ENCODE data around the gene KIF21B.

Gene KIF21B

GRCh38 chr1:200989337-200989736 is 34.2 kb downstream of the KIF21B start:
- no peak for DNase-seq

DNA sequence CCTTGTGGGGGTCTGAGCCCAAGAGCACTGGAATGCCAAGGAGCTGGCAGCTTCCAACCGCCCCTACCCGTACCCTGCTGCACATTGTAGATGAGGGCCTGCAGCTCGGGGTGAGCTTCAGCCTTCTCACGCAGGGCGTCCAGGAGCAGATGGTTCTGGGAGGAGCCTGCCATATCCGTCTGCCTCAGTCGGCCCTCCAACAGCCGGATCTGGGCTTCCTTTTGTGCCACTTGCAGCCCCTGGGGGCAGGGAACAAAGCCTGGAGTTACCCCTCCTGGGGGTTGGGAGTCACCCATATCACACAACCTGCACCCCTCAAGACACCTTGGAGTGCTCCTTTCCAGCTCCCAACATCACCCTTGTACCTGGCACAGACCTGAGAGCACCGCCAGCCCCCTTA is 34.8 kb downstream of the KIF21B start:
- DNase-seq: no peak

- DNase-seq: no peak
Observed at GRCh38 chr1:200985481-200985880, 38.0 kb downstream of the KIF21B start.

DNA sequence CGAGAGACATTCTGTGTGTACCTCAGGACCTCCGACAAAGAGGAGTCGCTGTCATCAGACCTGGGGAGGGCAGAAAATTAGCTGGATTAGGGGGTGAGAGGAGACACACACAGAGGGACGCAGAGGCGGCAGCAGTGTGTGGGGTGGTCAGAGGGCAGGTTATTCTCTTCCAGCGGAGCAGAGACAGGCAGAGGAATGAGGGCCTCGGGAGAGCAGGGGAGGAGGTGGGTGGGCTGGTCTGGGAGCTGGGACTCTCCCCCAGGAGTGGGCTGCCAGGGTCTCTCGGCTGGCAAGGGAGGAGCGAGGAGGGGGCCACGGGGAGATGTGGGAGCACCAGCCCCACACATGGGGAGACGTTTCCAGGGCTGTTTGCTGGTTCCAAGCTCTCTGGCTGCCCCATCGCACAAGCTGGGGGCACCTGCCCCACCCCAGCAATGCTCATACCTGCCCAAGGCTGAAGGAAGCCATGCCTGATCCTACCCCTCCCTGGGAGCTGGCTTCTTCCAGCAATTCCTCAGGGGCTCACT is 40.4 kb downstream of the KIF21B start:
- DNase-seq: no peak

DNA sequence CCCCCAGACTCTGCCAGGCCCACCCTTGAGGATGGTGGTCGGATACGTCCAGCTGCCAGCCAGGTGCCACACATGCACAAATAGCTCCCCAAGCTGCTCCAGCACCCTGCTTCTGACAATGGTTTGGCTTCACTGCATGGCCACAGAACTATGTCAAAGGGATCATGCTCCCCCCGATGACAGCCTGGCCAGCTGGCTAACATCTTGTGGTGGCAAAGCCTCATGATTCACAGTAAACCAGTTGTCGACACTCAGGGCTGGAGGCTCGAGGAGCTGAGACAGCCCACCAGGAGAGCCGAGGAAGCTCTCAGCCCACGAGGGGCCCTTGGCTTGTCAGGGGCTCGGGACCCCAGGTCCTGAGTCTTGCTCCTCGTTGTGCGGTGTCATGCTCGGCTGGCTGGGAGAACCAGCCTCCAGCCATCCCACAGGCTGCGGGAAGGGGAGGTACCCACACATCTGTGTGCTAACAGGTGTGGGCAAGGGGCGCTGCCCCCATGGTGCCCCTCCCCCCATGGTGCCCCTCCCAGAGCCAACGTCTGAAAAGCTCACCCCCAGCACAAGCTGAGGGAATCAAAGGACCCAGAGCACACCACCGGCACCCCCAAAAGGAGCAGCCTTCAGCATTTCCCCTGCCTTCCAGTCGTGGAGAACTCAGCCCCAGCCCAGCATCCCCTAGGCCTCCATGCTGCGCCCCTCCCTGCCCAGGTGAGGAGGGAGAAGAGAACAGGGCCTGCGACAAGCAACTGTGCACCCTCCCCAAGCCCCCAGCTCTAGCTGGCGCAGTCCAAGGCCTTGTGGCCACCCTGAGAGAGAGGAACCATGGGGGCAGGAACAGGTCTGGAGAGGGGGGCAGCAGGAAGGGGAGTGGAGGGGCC is 41.2 kb downstream of the KIF21B start:
- no peak for DNase-seq

GRCh38 chr1:200981278-200981677 is 42.2 kb downstream of the KIF21B start:
- DNase-seq: no peak

- DNase-seq: no peak
Observed at GRCh38 chr1:200980873-200981272, 42.6 kb downstream of the KIF21B start.

- no peak for DNase-seq
Observed at GRCh38 chr1:200980452-200980772, 43.1 kb downstream of the KIF21B start.

- peak; percentile 12 for DNase-seq
Observed at GRCh38 chr1:200979574-200980451, 43.7 kb downstream of the KIF21B start.

DNA sequence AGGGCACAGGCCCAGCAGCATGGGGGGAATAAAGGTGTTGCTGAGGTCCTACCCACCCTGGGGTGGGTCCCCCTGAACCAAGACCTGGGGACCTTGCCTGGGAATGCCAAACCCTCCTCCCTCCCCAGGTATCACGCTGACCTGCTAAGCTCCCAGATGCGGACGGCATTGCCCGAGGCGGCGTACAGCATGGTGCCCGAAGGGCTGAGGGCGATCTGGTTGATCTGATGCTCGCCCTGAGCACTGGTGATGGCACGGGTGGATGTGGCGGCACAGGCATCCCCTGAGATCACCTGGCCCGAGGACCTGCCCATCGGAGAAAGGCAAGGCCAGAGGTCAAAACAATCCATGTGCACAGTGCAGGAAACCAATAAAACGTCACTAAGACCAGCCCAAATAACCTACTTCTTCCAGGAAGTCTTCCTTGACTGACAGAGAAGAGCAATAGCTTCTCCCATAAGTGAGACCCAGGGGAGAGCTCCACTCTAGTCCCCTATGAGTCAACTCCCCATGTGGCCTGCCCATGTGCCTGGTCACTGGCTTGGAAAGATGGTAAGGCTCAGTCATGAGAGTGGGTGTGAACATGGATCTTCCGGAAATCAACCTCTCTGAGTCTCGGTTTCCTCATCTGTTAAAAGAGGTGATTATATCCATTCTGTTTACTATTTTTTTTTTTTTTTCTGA is 46.3 kb downstream of the KIF21B start:
- DNase-seq: no peak

GRCh38 chr1:200976634-200977033 is 46.9 kb downstream of the KIF21B start:
- DNase-seq: no peak

DNA sequence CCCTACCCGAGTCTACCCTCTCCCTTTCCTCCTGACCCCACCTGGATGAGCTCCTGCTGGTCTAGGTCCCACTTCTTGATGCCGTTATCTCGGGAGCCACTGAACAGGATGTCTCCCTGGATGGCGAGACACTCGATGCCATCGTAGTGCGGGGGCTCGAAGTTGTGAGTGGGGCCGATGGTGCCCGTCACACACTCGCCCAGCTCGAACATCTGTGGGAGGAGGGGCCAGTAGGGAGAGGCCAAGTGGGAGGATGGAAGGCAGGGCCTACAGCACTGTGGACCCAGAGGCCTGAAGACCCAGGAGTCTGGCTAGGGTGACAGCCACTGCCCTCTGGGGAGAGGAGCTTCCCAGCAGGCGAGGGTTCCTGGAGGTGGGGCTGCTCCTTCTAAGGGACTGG is 48.1 kb downstream of the KIF21B start:
- DNase-seq: no peak

DNA sequence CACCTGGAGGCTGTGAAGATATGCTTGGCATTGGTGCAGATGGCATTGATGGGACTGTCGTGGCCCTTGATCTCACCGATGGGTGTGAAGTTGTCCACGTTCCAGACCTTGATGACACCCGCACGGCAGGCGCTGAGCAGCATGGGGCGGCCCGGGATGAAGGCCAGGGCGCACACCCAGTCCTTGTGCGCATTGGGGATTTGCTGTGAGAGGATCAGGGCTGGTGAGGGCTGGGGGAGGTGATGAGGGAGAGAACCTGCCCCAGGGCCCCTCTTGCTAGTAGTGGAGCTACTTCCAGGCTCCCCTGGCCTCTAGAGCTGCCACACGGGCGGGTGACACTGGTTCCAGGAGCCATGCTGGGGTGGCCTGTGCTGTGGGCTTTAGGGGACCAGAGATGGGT is 48.8 kb downstream of the KIF21B start:
- no peak for DNase-seq

- DNase-seq: no peak
Observed at GRCh38 chr1:200973937-200974657, 49.4 kb downstream of the KIF21B start.

- no peak for DNase-seq
Observed at GRCh38 chr1:200972985-200973742, 50.4 kb downstream of the KIF21B start.

DNA sequence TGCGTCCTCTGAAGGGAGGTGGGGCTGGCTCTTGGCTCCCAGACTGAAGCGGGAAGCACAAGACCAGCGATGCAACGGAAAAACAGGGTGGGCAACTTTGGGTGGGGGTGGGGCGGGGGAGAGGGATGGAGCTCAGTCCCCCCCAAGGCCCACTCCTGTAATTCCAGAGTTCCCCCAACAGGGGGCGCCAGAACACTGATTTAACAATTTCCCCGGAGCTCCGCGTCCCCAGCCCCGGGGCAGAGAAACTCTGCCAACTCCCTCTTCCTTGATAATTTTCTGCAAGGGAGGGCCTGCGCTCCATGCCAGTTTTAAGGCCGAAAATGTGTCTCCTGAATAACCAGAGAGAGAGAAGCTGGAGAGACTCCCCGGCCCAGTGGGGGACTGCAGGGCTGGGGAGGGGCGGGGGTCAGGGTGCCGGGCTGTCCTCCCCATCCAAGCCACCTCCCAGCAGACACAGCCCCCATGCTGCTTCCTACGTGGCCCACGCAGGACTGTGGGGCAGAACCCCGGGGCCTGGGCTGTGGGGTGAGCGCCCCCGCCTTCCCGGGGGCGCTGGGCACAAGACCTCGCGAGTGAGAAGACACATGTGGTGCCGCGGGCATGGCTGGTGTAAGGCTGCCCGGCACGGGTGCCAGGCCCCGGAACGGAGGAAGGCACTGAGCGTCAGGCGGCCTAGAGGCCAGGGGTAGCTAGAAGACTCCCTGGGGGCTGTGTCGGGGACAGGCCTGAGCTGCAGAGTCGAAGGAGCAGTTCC is 51.4 kb downstream of the KIF21B start:
- peak; percentile 26 for DNase-seq

GRCh38 chr1:200971428-200971903 is 52.0 kb downstream of the KIF21B start:
- DNase-seq: no peak

DNA sequence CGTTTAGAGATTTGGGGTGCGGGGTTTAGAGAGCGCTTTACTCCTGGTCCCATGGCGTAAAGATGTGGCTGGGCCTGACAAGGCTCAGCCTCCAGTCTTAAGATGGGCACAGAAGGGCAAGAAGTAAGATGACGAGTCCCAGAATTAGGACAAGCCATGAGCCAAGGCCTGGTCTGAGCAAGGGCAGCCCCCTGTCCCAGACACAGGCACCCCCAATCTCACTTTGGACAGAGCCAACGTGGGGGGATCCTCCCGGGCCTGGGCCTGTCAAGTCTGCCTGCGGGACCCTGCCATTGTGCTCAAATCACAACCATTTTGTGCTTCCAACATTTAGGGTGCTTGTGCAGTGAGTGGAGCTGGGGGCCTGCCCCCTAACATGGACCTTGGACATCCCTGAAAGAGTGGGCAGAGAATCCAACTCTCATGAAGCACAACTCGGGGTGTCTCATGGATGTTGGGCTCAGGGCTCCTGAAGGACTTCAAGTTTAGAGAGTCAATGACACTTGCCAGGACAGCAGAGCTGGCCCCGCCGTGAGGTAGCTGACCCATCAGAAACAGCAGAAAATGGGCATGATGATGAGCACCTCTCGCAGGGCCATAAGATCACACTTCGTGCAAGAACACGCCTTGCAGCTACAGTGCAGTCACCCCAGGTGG is 52.6 kb downstream of the KIF21B start:
- DNase-seq: no peak

DNA sequence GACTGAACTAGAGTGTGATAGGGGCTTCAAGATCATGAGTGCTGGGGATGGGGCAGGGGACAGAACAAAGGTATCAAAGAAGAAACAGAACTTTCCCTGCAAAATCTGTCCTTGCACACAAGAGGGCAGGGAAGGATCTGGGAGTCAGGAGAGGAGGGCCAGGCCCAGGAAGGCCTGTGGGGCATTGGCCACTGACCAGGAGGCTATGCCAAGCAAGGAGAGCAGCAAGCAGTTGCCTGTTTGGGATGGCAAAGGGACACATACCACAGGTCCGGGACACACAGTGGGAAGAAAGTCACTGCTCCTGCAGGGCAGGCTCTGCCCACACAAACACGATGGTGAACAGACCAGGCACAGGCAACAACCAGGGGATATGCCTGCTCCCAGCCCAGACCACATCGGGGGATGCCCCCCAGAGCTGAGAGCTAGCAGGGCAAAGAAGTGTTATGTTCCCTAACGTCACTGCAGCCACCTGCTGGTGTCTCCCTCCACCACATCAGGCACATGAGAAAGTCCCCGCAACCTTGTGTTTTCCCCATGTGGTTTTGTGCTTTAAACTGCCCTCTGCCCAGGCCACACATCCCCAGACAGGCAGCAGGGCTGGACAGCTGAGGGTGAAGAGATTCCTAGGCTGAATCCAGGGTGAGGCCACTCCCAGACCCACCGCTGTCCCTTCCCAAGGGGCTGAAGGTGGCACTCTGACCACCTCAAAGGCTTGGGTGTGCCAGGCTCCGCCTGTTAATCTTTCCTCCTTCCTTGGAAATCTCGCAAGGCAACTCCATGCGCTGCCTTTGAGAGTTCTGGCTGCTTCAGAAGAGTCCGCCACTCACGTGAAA is 53.6 kb downstream of the KIF21B start:
- DNase-seq: no peak

Data from NCI-H2171 (cell line).